OCI-LY7 (cell line): ENCODE data around the gene PTPRO. TPM values are rescaled to one million over a fixed set of nuclear protein-coding genes. Genes with fewer than 3 reads are reported as not detected.

ENCODE experiments used
- Bru-seq: library from RNA; stranded (reverse); fragments of 400-500 nt; gene quantifications from one replicate; lab custom pipeline; 2021; lab: Mats Ljungman, UMichigan
- BruChase-seq, 2 experiments: library from RNA; stranded (reverse); fragments of 400-500 nt; gene quantifications; one replicate each; lab custom pipeline; 2021; lab: Mats Ljungman, UMichigan
- BruUV-seq: library from RNA; stranded (reverse); fragments of 400-500 nt; replicated peaks from 2 replicates; lab custom pipeline; 2021; lab: Mats Ljungman, UMichigan
- CTCF ChIA-PET: fragments of 300-600 bp; sonication (Branson Sonifier 250); formaldehyde crosslinking; loops from one replicate; lab custom pipeline; 2022; ENCODE audit warnings: antibody characterized with exemption; ENCODE audit not compliant: unreplicated experiment; lab: Charles Lee
- POLR2A ChIA-PET: fragments of 300-600 bp; sonication (Branson Sonifier 250); formaldehyde crosslinking; loops from one replicate; lab custom pipeline; 2022; ENCODE audit warnings: antibody characterized with exemption; lab: Charles Lee
- DNase-seq: peaks from one replicate; pipeline ENCODE4 v3.0.0-alpha.2; 2015; ENCODE audit warnings: low spot score
- H2AFZ ChIP-seq: fragments of 200-600 bp; sonication (generic), shearing (Covaris generic); 2 replicates; pipeline ENCODE4 v1.6.1; 2014; ENCODE audit warnings: mild to moderate bottlenecking, antibody characterized with exemption, low read length, moderate library complexity
- H3K27ac ChIP-seq: fragments of 200-600 bp; sonication (generic); 2 replicates; pipeline ENCODE4 v1.5.1; 2014; ENCODE audit warnings: mixed run types, low read depth, mild to moderate bottlenecking, moderate library complexity, low read length, inconsistent platforms; ENCODE audit not compliant: poor library complexity, severe bottlenecking
- H3K36me3 ChIP-seq: fragments of 200-600 bp; sonication (generic); 2 replicates; pipeline ENCODE4 v1.6.1; 2014; ENCODE audit warnings: mild to moderate bottlenecking, antibody characterized with exemption, low read length, moderate library complexity, mixed read lengths; ENCODE audit not compliant: insufficient read depth
- H3K4me1 ChIP-seq: fragments of 200-600 bp; sonication (generic); 2 replicates; pipeline ENCODE4 v1.5.1; 2014; ENCODE audit warnings: mild to moderate bottlenecking, low read length; ENCODE audit not compliant: insufficient read depth, poor library complexity, severe bottlenecking
- H3K4me2 ChIP-seq: fragments of 200-600 bp; sonication (generic); 2 replicates; pipeline ENCODE4 v1.6.1; 2014; ENCODE audit warnings: mild to moderate bottlenecking, low read length
- H3K4me3 ChIP-seq: fragments of 200-600 bp; sonication (generic); 2 replicates; pipeline ENCODE4 v1.5.1; 2014; ENCODE audit warnings: mild to moderate bottlenecking, low read depth, low read length; ENCODE audit not compliant: poor library complexity, severe bottlenecking
- H3K79me2 ChIP-seq: fragments of 200-600 bp; sonication (generic); 2 replicates; pipeline ENCODE4 v1.6.1; 2016; ENCODE audit warnings: low read depth, mild to moderate bottlenecking, low read length, moderate library complexity, mixed read lengths; ENCODE audit not compliant: insufficient read depth
- H3K9me2 ChIP-seq: fragments of 200-600 bp; sonication (generic); 2 replicates; pipeline ENCODE4 v1.6.1; 2016; ENCODE audit warnings: mild to moderate bottlenecking, low read length, mixed read lengths; ENCODE audit not compliant: insufficient read depth
- H3K9me3 ChIP-seq: fragments of 200-600 bp; sonication (generic); 2 replicates; pipeline ENCODE4 v1.6.1; 2014; ENCODE audit warnings: mild to moderate bottlenecking, mixed run types, low read length, mixed read lengths
- H4K20me1 ChIP-seq: fragments of 200-600 bp; sonication (generic); 2 replicates; pipeline ENCODE4 v1.6.1; 2014; ENCODE audit warnings: mild to moderate bottlenecking, antibody characterized with exemption, low read length, moderate library complexity, mixed read lengths; ENCODE audit not compliant: insufficient read depth
- CTCF ChIP-seq: fragments of 200-600 bp; sonication (generic); conservative IDR thresholded peaks from 2 replicates; pipeline ENCODE4 v1.5.1; 2014; ENCODE audit warnings: mild to moderate bottlenecking, antibody characterized with exemption, low read length, moderate library complexity, mixed read lengths
- EZH2phosphoT487 ChIP-seq: fragments of 200-600 bp; sonication (generic); IDR thresholded peaks from 2 replicates; pipeline ENCODE4 v1.6.1; 2018; ENCODE audit warnings: low read depth, borderline replicate concordance, mild to moderate bottlenecking, mixed run types, antibody characterized with exemption, low read length, moderate library complexity, mixed read lengths
- intact Hi-C: fragments of 100-400 bp; cut with micrococcal nuclease; formaldehyde crosslinking; loops from one replicate; pipeline ENCODE4 v1.10.0; 2022; ENCODE audit not compliant: unreplicated experiment
- long read RNA-seq: library from polyadenylated mRNA; stranded (forward); transcript quantifications from one replicate; pipeline ENCODE4 v2.0.0, GENCODE V29; 2022
- total RNA-seq, 2 experiments: library from RNA; depleted of rRNA in 1 of 2; stranded (reverse); fragments of >200 nt in 1 of 2; shearing (Covaris generic) in 1 of 2; gene quantifications; 2 replicates each; pipeline ENCODE4 v1.2.3, GENCODE V29; 2014 to 2022

Gene PTPRO
- total RNA-seq (2014; rRNA removed; shearing (Covaris generic)) (0.06 TPM in 1 of 2 replicates, not detected in the other), total RNA-seq (2022) (0.23 TPM in 1 of 2 replicates, not detected in the other), Bru-seq, nascent RNA (percentile 6 among the genes with signal in this experiment), BruChase-seq, experiment 1, labeled RNA remaining after a 6-hour chase (percentile 1 among the genes with signal in this experiment), BruChase-seq, experiment 2, labeled RNA remaining after a 2-hour chase (percentile 2 among the genes with signal in this experiment)
- long read RNA-seq, partial matches to known transcripts = 1 of 1 reads
- long read RNA-seq, other reads (novel, unspliced or antisense) = 0 of 1 reads

DNA sequence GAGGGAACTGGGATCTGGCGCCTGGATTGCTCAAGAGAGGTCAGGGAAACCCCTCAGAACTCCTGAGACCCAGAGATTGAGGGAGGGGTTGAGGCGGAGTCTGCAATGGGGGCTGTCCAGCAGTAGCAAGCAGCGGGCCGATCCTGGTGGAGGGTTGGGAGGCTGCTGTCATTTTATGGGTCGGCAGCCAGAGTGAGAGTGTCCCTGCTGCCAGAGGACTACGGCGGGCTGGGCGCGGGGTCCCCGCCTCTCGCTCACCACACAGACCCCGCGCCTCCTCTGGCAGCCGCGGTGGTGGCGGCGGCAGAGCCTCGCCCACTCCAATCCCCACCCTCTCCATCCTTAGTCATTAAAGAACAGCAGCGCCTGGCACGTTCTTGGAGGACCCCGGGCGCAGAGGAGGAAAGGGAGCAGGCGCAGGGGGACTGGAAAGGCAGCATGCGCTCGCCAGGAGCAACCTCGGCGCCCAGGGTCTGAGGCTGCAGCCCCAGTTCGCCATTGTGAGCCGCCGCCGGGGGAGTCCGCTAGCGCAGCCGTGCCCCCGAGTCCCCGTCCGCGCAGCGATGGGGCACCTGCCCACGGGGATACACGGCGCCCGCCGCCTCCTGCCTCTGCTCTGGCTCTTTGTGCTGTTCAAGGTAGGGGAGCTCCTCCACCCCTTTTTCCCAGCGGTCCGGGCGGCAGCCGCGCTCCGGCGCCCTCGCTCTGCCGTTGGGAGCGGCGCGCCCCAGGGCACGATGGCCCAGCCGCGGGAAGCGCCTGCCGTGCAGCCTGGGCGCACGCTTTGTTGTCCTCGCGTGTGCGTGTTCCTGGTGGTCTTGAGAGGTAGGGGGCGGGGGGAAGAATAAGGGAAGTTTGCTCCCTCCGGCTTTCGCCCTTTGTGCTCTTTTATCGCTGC, at the start of gene PTPRO:
Gene PTPRO (plus strand): TSS at position 345 of the 898 bp plus-strand sequence.
- intact Hi-C loops = no loop called here
- no peaks in the 10 kb centered on the region for H3K9me2 ChIP-seq
- H2AFZ ChIP-seq = no peak within 1 kb of the TSS
- H3K27ac ChIP-seq = no peak within 1 kb of the TSS
- no peak for DNase-seq
- ChIA-PET CTCF (no interaction called here), POLR2A (no interaction called here)
- H3K36me3 ChIP-seq = no peaks in the 10 kb centered on the region
- TF ChIP-seq CTCF (no peak), EZH2phosphoT487 (no peak)
- no peaks in the 10 kb centered on the region for H3K4me1 ChIP-seq
- no peak within 1 kb of the TSS for H3K4me2 ChIP-seq
- no peaks in the 10 kb centered on the region for H4K20me1 ChIP-seq
- BruUV-seq = no TSS peak
- no peaks in the 10 kb centered on the region for H3K79me2 ChIP-seq
- H3K4me3 ChIP-seq = no peak within 1 kb of the TSS
- no peaks in the 10 kb centered on the region for H3K9me3 ChIP-seq

- no peaks in the 10 kb centered on the region for H3K9me2 ChIP-seq
- BruUV-seq = no TSS peak
- H3K9me3 ChIP-seq = no peaks in the 10 kb centered on the region
- intact Hi-C loops = no loop called here
- no peak for DNase-seq
- H2AFZ ChIP-seq = no peak overlapping the region
- no peak for TF ChIP-seq EZH2phosphoT487
- TF ChIP-seq CTCF = no peak
- no peaks in the 10 kb centered on the region for H3K4me1 ChIP-seq
- H3K79me2 ChIP-seq = no peaks in the 10 kb centered on the region
- ChIA-PET CTCF (no interaction called here), POLR2A (interaction anchor here (0.6 kb wide), 1 partner anchor 652 kb away, joined by 4 read pairs; no protein-coding TSS in a partner anchor)
- H3K36me3 ChIP-seq = no peaks in the 10 kb centered on the region
- H3K4me2 ChIP-seq = no peak overlapping the region
- no peaks in the 10 kb centered on the region for H4K20me1 ChIP-seq
- no peak overlapping the region for H3K4me3 ChIP-seq
- H3K27ac ChIP-seq = no peak overlapping the region
Observed at GRCh38 chr12:15273896-15274295, 48.4 kb upstream of the PTPRO start.
